Measurements from ENCODE around the gene ITGA8. TPM values are rescaled to one million over a fixed set of nuclear protein-coding genes. Genes with fewer than 3 reads are reported as not detected.

ITGA8 gene
- polyA plus RNA-seq, 3 donors, result not detected

DNA sequence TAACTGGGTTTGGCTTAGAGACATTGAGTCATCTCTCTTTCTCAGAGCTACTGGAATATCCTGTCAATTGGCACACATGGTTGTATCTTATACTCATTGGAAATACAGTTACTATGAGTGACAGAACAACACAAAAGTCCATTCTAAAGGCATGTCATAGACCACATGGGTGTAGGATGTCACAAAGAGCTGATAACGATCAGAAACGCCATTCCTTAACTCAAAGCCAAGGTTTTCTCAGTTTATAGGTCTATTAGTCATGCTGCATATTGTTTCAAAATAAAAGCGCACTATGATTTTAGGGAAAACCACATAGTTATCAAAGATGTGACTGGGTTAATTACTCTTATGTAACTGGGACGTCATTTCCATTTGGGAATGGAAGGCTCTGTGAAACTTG, 201.5 kb downstream of the ITGA8 start:
- no peaks in the 10 kb centered on the region for H3K36me3 Mint-ChIP-seq
- no peaks in the 10 kb centered on the region for H3K36me3 ChIP-seq (replicated peaks in 1 of 2; ENCODE audit: control insufficient read depth in 1 of 2, insufficient read depth in 2 of 2, low read length in 2 of 2)
- H4K20me1 ChIP-seq (ENCODE audit: insufficient read depth, low read length), result no peaks in the 10 kb centered on the region
- H3K27me3 ChIP-seq (ENCODE audit: control insufficient read depth in 2 of 2, insufficient read depth in 2 of 2, low read length in 2 of 2), result no peaks in the 10 kb centered on the region
- peaks cover 0 to 2% (median 0%) of the 10 kb centered on the region in 7 donors for H3K9me3 Mint-ChIP-seq
- no peak overlapping the region for H3K27ac ChIP-seq (ENCODE audit: low read depth in 1 of 2, low read length in 2 of 2)
- intact Hi-C loops (cut with micrococcal nuclease), result no loop called here
- H2AFZ ChIP-seq (ENCODE audit: insufficient read depth, low read depth, low read length, poor library complexity, severe bottlenecking), result no peak overlapping the region
- 100% methylated on average over 1 of the region's 4 CpGs for WGBS (ENCODE audit: insufficient coverage)
- H3K27ac Mint-ChIP-seq, result no peak overlapping the region
- no peak overlapping the region for H3K4me3 ChIP-seq (replicated peaks in 1 of 3; ENCODE audit: low read depth in 2 of 3, low read length in 3 of 3)
- H3K79me2 ChIP-seq (ENCODE audit: insufficient read depth, low read length), result no peaks in the 10 kb centered on the region
- no peak for DNase-seq
- no peak overlapping the region for H3K4me2 ChIP-seq (replicated peaks; ENCODE audit: extremely low read depth, low read length, poor library complexity, severe bottlenecking)
- H3K4me1 ChIP-seq (ENCODE audit: control insufficient read depth in 1 of 2, insufficient read depth in 2 of 2, low read length in 2 of 2), result no peaks in the 10 kb centered on the region
- no peak overlapping the region for H3K9ac ChIP-seq (ENCODE audit: insufficient read depth, low read length, poor library complexity, severe bottlenecking)
- no peaks in the 10 kb centered on the region for H3K9me3 ChIP-seq (replicated peaks in 1 of 2; ENCODE audit: control insufficient read depth in 1 of 2, insufficient read depth in 1 of 2, low read length in 2 of 2)
- H3K27me3 Mint-ChIP-seq (ENCODE audit: low read depth in 3 of 3), result peaks cover 0 to 2% (median 0%) of the 10 kb centered on the region in 3 donors
- H3K4me3 Mint-ChIP-seq, result no peak overlapping the region
- no peaks in the 10 kb centered on the region for H3K4me1 Mint-ChIP-seq
- TF ChIP-seq, protein P1, sequence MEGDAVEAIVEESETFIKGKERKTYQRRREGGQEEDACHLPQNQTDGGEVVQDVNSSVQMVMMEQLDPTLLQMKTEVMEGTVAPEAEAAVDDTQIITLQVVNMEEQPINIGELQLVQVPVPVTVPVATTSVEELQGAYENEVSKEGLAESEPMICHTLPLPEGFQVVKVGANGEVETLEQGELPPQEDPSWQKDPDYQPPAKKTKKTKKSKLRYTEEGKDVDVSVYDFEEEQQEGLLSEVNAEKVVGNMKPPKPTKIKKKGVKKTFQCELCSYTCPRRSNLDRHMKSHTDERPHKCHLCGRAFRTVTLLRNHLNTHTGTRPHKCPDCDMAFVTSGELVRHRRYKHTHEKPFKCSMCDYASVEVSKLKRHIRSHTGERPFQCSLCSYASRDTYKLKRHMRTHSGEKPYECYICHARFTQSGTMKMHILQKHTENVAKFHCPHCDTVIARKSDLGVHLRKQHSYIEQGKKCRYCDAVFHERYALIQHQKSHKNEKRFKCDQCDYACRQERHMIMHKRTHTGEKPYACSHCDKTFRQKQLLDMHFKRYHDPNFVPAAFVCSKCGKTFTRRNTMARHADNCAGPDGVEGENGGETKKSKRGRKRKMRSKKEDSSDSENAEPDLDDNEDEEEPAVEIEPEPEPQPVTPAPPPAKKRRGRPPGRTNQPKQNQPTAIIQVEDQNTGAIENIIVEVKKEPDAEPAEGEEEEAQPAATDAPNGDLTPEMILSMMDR (IDR thresholded peaks at IDR 0.05), result no peak

DNA sequence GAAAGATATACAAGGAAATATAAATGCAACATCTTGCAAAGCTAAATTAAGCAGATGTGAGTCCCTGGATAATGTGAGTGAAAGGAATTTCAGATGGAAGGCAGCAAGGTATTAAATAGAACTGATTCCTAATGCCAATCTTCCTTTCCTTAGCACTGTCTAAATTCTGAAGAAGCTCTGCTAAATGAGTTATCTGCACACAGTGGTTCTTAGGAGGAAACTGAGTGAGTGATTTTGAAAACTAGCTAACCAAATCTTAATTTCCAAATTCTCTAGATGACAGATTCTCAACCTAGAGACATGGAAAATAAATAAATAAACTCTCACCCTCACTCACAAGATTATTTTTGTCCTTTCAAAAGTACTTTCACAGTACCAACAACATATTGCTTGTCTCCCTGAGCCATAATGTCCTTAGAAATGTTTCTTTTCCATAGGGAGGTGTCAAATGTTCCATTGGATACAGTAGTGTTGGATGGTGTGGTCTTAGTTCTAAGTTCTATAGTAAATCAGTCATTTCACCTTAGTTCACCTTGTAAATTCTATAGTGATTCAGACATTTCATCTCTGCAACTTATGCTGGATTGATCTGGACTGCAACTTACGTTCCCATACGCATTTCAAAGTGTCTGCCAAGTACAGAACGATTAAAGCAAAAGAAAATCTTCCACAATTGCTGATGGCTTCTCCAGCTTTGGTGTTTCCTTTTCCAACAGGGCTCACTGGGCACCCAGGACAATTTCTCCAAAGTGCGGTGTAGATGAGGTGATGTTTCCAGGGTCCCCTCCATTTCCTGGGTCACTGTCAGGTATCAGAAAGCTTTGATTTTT, 203.3 kb downstream of the ITGA8 start:
- H3K27ac ChIP-seq (ENCODE audit: low read depth in 1 of 2, low read length in 2 of 2), result no peak overlapping the region
- H2AFZ ChIP-seq (ENCODE audit: insufficient read depth, low read depth, low read length, poor library complexity, severe bottlenecking), result no peak overlapping the region
- H3K9ac ChIP-seq (ENCODE audit: insufficient read depth, low read length, poor library complexity, severe bottlenecking), result no peak overlapping the region
- no peaks in the 10 kb centered on the region for H3K4me1 ChIP-seq (ENCODE audit: control insufficient read depth in 1 of 2, insufficient read depth in 2 of 2, low read length in 2 of 2)
- H3K79me2 ChIP-seq (ENCODE audit: insufficient read depth, low read length), result no peaks in the 10 kb centered on the region
- peaks cover 0 to 3% (median 0%) of the 10 kb centered on the region in 3 donors for H3K27me3 Mint-ChIP-seq (ENCODE audit: low read depth in 3 of 3)
- H4K20me1 ChIP-seq (ENCODE audit: insufficient read depth, low read length), result no peaks in the 10 kb centered on the region
- intact Hi-C loops (cut with micrococcal nuclease), result no loop called here
- peaks cover 0 to 2% (median 0%) of the 10 kb centered on the region in 7 donors for H3K9me3 Mint-ChIP-seq
- no peaks in the 10 kb centered on the region for H3K4me1 Mint-ChIP-seq
- no peak overlapping the region for H3K4me3 ChIP-seq (replicated peaks in 1 of 3; ENCODE audit: low read depth in 2 of 3, low read length in 3 of 3)
- no peak overlapping the region for H3K4me2 ChIP-seq (replicated peaks; ENCODE audit: extremely low read depth, low read length, poor library complexity, severe bottlenecking)
- no peaks in the 10 kb centered on the region for H3K36me3 ChIP-seq (replicated peaks in 1 of 2; ENCODE audit: control insufficient read depth in 1 of 2, insufficient read depth in 2 of 2, low read length in 2 of 2)
- 100% methylated on average over 2 of the region's 4 CpGs for WGBS (ENCODE audit: insufficient coverage)
- no peaks in the 10 kb centered on the region for H3K9me3 ChIP-seq (replicated peaks in 1 of 2; ENCODE audit: control insufficient read depth in 1 of 2, insufficient read depth in 1 of 2, low read length in 2 of 2)
- no peak overlapping the region for H3K27ac Mint-ChIP-seq
- H3K36me3 Mint-ChIP-seq, result no peaks in the 10 kb centered on the region
- no peak overlapping the region for H3K4me3 Mint-ChIP-seq
- H3K27me3 ChIP-seq (ENCODE audit: control insufficient read depth in 2 of 2, insufficient read depth in 2 of 2, low read length in 2 of 2), result no peaks in the 10 kb centered on the region
- no peak for DNase-seq
- TF ChIP-seq, protein P1 (IDR thresholded peaks at IDR 0.05), result no peak
